Skeletal muscle tissue (tissue), 4 donors: Measurements from ENCODE around the gene SLC30A7. TPM values are rescaled to one million over a fixed set of nuclear protein-coding genes. Genes with fewer than 3 reads are reported as not detected.
"Not testable (repeated sequence)": the region's sequence is repeated elsewhere in the genome, so short reads cannot be mapped to it uniquely, and the experiment has no call there.

ENCODE experiments used
- H3K27ac ChIP-seq: one replicate; pipeline ENCODE4 v1.7.0; 2013; ENCODE audit warnings: mild to moderate bottlenecking, low read depth, low read length, inconsistent platforms
- H3K27me3 ChIP-seq, 3 donors: one replicate each; pipeline ENCODE4 v1.7.0; 2013; ENCODE audit warnings: low read length in 3 of 3; ENCODE audit not compliant: control insufficient read depth in 3 of 3, insufficient read depth in 3 of 3
- H3K36me3 ChIP-seq, 3 donors: one replicate each; pipeline ENCODE4 v1.7.0; 2013; ENCODE audit warnings: low read length in 3 of 3; ENCODE audit not compliant: control insufficient read depth in 3 of 3, insufficient read depth in 3 of 3
- H3K4me1 ChIP-seq, 3 donors: one replicate each; pipeline ENCODE4 v1.7.0; 2013; ENCODE audit warnings: low read length in 3 of 3, mild to moderate bottlenecking in 3 of 3; ENCODE audit not compliant: control insufficient read depth in 3 of 3, insufficient read depth in 3 of 3
- H3K4me3 ChIP-seq, 3 donors: one replicate each; pipeline ENCODE4 v1.7.0; 2013; ENCODE audit warnings: low read length in 3 of 3
- H3K9ac ChIP-seq, 3 donors: one replicate each; pipeline ENCODE4 v1.7.0; 2013; ENCODE audit warnings: low read length in 3 of 3, mild to moderate bottlenecking in 3 of 3, moderate library complexity in 2 of 3, low read depth in 1 of 3
- H3K9me3 ChIP-seq, 3 donors: one replicate each; pipeline ENCODE4 v1.7.0; 2013; ENCODE audit warnings: low read length in 3 of 3; ENCODE audit not compliant: control insufficient read depth in 3 of 3
- total RNA-seq: library from RNA; depleted of rRNA; stranded (reverse); fragments of >200 nt; gene quantifications from one replicate; pipeline ENCODE4 v1.2.3, GENCODE V29; 2014
- donor health status: Osteomylitis.

Gene SLC30A7
- total RNA-seq = 13.0 TPM

- H3K36me3 ChIP-seq = peaks cover 2 to 11% (median 10%) of the 10 kb centered on the region in 3 donors
- H3K4me3 ChIP-seq = peak within 1 kb of the TSS; percentile 89 to 98 (median 97)
Measured at GRCh38 chr1:100895540-100896480, at the start of gene SLC30A7. Gene SLC30A7, plus strand, starts transcription at chr1:100896090. Its CDS starts 173 bp downstream, at chr1:100896263.

GRCh38 chr1:100847361-100848082 lies 48.4 kb upstream of the SLC30A7 start:
- no peak overlapping the region for H3K9ac ChIP-seq
- H3K36me3 ChIP-seq = no peaks in the 10 kb centered on the region
- peak overlapping the region in 2 of 3 donors; percentile 18 to 55 for H3K4me3 ChIP-seq
- H3K9me3 ChIP-seq = no peaks in the 10 kb centered on the region
- H3K27me3 ChIP-seq = no peaks in the 10 kb centered on the region
- H3K4me1 ChIP-seq = no peaks in the 10 kb centered on the region
- peak overlapping the region; percentile 2 for H3K27ac ChIP-seq

More at GRCh38 chr1:100895540-100896480, at the start of gene SLC30A7:
- H3K9me3 ChIP-seq = no peaks in the 10 kb centered on the region
- no peaks in the 10 kb centered on the region for H3K27me3 ChIP-seq
- peaks cover 9 to 17% (median 15%) of the 10 kb centered on the region in 3 donors for H3K4me1 ChIP-seq
- peak within 1 kb of the TSS; percentile 92 for H3K27ac ChIP-seq
- peak within 1 kb of the TSS; percentile 94 to 96 (median 95) for H3K9ac ChIP-seq

GRCh38 chr1:100851726-100852125 lies 44.2 kb upstream of the SLC30A7 start:
- no peak overlapping the region for H3K27ac ChIP-seq
- H3K4me1 ChIP-seq = no peaks in the 10 kb centered on the region
- no peaks in the 10 kb centered on the region for H3K9me3 ChIP-seq
- H3K27me3 ChIP-seq = no peaks in the 10 kb centered on the region
- no peak overlapping the region for H3K9ac ChIP-seq
- no peak overlapping the region for H3K4me3 ChIP-seq
- no peaks in the 10 kb centered on the region for H3K36me3 ChIP-seq

GRCh38 chr1:100852976-100853375 lies 42.9 kb upstream of the SLC30A7 start:
- Histone ChIP-seq H3K4me3 (no peak overlapping the region), H3K9me3 (no peaks in the 10 kb centered on the region), H3K36me3 (no peaks in the 10 kb centered on the region), H3K27me3 (no peaks in the 10 kb centered on the region), H3K9ac (no peak overlapping the region), H3K4me1 (no peaks in the 10 kb centered on the region), H3K27ac (no peak overlapping the region)

GRCh38 chr1:100855116-100855515 lies 40.8 kb upstream of the SLC30A7 start:
- H3K4me1 ChIP-seq, H3K9ac ChIP-seq, H3K27me3 ChIP-seq, H3K9me3 ChIP-seq, H3K4me3 ChIP-seq, H3K27ac ChIP-seq, H3K36me3 ChIP-seq: not testable (repeated sequence)

- H3K4me3 ChIP-seq = no peak overlapping the region
- no peaks in the 10 kb centered on the region for H3K4me1 ChIP-seq
- H3K9ac ChIP-seq = no peak overlapping the region
- no peak overlapping the region for H3K27ac ChIP-seq
- no peaks in the 10 kb centered on the region for H3K36me3 ChIP-seq
- H3K27me3 ChIP-seq = no peaks in the 10 kb centered on the region
- no peaks in the 10 kb centered on the region for H3K9me3 ChIP-seq
Measured at GRCh38 chr1:100860397-100860991, 35.4 kb upstream of the SLC30A7 start.

- no peak overlapping the region for H3K4me3 ChIP-seq
- H3K36me3 ChIP-seq = no peaks in the 10 kb centered on the region
- no peaks in the 10 kb centered on the region for H3K4me1 ChIP-seq
- no peaks in the 10 kb centered on the region for H3K27me3 ChIP-seq
- no peak overlapping the region for H3K27ac ChIP-seq
- H3K9ac ChIP-seq = no peak overlapping the region
- H3K9me3 ChIP-seq = no peaks in the 10 kb centered on the region
Measured at GRCh38 chr1:100861379-100861778, 34.5 kb upstream of the SLC30A7 start.

GRCh38 chr1:100862591-100862990 lies 33.3 kb upstream of the SLC30A7 start:
- Histone ChIP-seq H3K9me3 (no peaks in the 10 kb centered on the region), H3K9ac (no peak overlapping the region), H3K4me3 (no peak overlapping the region)

GRCh38 chr1:100866041-100866900 lies 29.6 kb upstream of the SLC30A7 start:
- H3K36me3 ChIP-seq = no peaks in the 10 kb centered on the region
- H3K27ac ChIP-seq = no peak overlapping the region
- no peaks in the 10 kb centered on the region for H3K9me3 ChIP-seq
- no peak overlapping the region for H3K4me3 ChIP-seq
- H3K27me3 ChIP-seq = no peaks in the 10 kb centered on the region
- H3K9ac ChIP-seq = no peak overlapping the region
- no peaks in the 10 kb centered on the region for H3K4me1 ChIP-seq

More at GRCh38 chr1:100862591-100862990, 33.3 kb upstream of the SLC30A7 start:
- H3K27me3 ChIP-seq = no peaks in the 10 kb centered on the region
- no peaks in the 10 kb centered on the region for H3K4me1 ChIP-seq
- no peaks in the 10 kb centered on the region for H3K36me3 ChIP-seq
- H3K27ac ChIP-seq = no peak overlapping the region
